H9 (cell line): ENCODE measurements around the gene SLIT2. TPM values are rescaled to one million over a fixed set of nuclear protein-coding genes. Genes with fewer than 3 reads are reported as not detected.

Experiments used
- DNase-seq: peaks from one replicate; pipeline ENCODE4 v3.0.0-alpha.2; 2017
- H2AFZ ChIP-seq: one replicate; pipeline ENCODE4 v1.6.1; 2013; ENCODE audit warnings: mild to moderate bottlenecking, low read length, control low read depth, moderate library complexity
- H2AK5ac ChIP-seq: 2 replicates; pipeline ENCODE4 v1.6.1; 2013; ENCODE audit warnings: low read length, control low read depth, mixed read lengths; ENCODE audit not compliant: insufficient read length
- H2BK120ac ChIP-seq: one replicate; pipeline ENCODE4 v1.6.1; 2013; ENCODE audit warnings: low read depth, mild to moderate bottlenecking, low read length, control low read depth, inconsistent platforms; ENCODE audit not compliant: poor library complexity, severe bottlenecking
- H2BK12ac ChIP-seq: 2 replicates; pipeline ENCODE4 v1.6.1; 2013; ENCODE audit warnings: low read length, control low read depth, mixed read lengths, low read depth; ENCODE audit not compliant: insufficient read length
- H2BK15ac ChIP-seq: 2 replicates; pipeline ENCODE4 v1.6.1; 2013; ENCODE audit warnings: low read depth, low read length, control low read depth
- H2BK20ac ChIP-seq: one replicate; pipeline ENCODE4 v1.6.1; 2013; ENCODE audit warnings: low read depth, mild to moderate bottlenecking, low read length, control low read depth, inconsistent platforms; ENCODE audit not compliant: poor library complexity, severe bottlenecking
- H2BK5ac ChIP-seq: 2 replicates; pipeline ENCODE4 v1.6.1; 2013; ENCODE audit warnings: low read length, control low read depth, mixed read lengths; ENCODE audit not compliant: insufficient read length
- H3K14ac ChIP-seq: 2 replicates; pipeline ENCODE4 v1.6.1; 2013; ENCODE audit warnings: low read length, control low read depth; ENCODE audit not compliant: insufficient read depth
- H3K18ac ChIP-seq: 2 replicates; pipeline ENCODE4 v1.6.1; 2013; ENCODE audit warnings: low read depth, mild to moderate bottlenecking, mixed read lengths, low read length, control low read depth; ENCODE audit not compliant: insufficient read length
- H3K23ac ChIP-seq: 2 replicates; pipeline ENCODE4 v1.6.1; 2013; ENCODE audit warnings: low read length, control low read depth, mixed read lengths, low read depth; ENCODE audit not compliant: insufficient read length
- H3K23me2 ChIP-seq: 2 replicates; pipeline ENCODE4 v1.6.1; 2013; ENCODE audit warnings: low read depth, mild to moderate bottlenecking, mixed read lengths, low read length, control low read depth; ENCODE audit not compliant: insufficient read length, poor library complexity, severe bottlenecking
- H3K27ac ChIP-seq: 2 replicates; pipeline ENCODE4 v1.5.1; 2013; ENCODE audit warnings: low read length, control low read depth, mixed read lengths, low read depth; ENCODE audit not compliant: insufficient read length
- H3K27me3 ChIP-seq: 2 replicates; pipeline ENCODE4 v1.6.1; 2013; ENCODE audit warnings: low read length, control low read depth, inconsistent platforms; ENCODE audit not compliant: insufficient read depth
- H3K4ac ChIP-seq: 2 replicates; pipeline ENCODE4 v1.6.1; 2013; ENCODE audit warnings: low read depth, mild to moderate bottlenecking, control low read depth, inconsistent platforms, low read length, moderate library complexity
- H3K4me1 ChIP-seq: 2 replicates; pipeline ENCODE4 v1.6.1; 2013; ENCODE audit warnings: low read length, control low read depth, inconsistent platforms; ENCODE audit not compliant: insufficient read depth
- H3K4me2 ChIP-seq: 2 replicates; pipeline ENCODE4 v1.6.1; 2013; ENCODE audit warnings: low read length, control low read depth, mixed read lengths; ENCODE audit not compliant: insufficient read length, insufficient read depth
- H3K56ac ChIP-seq: 2 replicates; pipeline ENCODE4 v1.6.1; 2013; ENCODE audit warnings: low read depth, mild to moderate bottlenecking, mixed read lengths, low read length, control low read depth; ENCODE audit not compliant: insufficient read length
- H3K79me1 ChIP-seq: 2 replicates; pipeline ENCODE4 v1.6.1; 2013; ENCODE audit warnings: low read depth, mild to moderate bottlenecking, moderate library complexity, low read length, control low read depth, inconsistent platforms; ENCODE audit not compliant: insufficient read depth, poor library complexity, severe bottlenecking
- H3K79me2 ChIP-seq: 2 replicates; pipeline ENCODE4 v1.6.1; 2013; ENCODE audit warnings: low read length, control low read depth, inconsistent platforms; ENCODE audit not compliant: insufficient read depth
- H3K9ac ChIP-seq: 2 replicates; pipeline ENCODE4 v1.6.1; 2013; ENCODE audit warnings: low read length, control low read depth, mixed read lengths; ENCODE audit not compliant: insufficient read length; ENCODE audit errors: extremely low read depth
- H3K9me3 ChIP-seq: one replicate; pipeline ENCODE4 v1.6.1; 2013; ENCODE audit warnings: low read depth, low read length, inconsistent platforms; ENCODE audit not compliant: control insufficient read depth
- H3T11ph ChIP-seq: one replicate; pipeline ENCODE4 v1.6.1; 2013; ENCODE audit warnings: mild to moderate bottlenecking, low read length, control low read depth, inconsistent platforms
- H4K20me1 ChIP-seq: one replicate; pipeline ENCODE4 v1.6.1; 2013; ENCODE audit not compliant: control insufficient read depth, insufficient read length, insufficient read depth
- H4K5ac ChIP-seq: 2 replicates; pipeline ENCODE4 v1.6.1; 2013; ENCODE audit warnings: low read depth, mild to moderate bottlenecking, mixed read lengths, low read length, control low read depth; ENCODE audit not compliant: insufficient read length
- H4K8ac ChIP-seq: replicated peaks from 2 replicates; pipeline ENCODE4 v1.6.1; 2013; ENCODE audit warnings: low read length, control low read depth, mixed read lengths, low read depth; ENCODE audit not compliant: insufficient read length
- H4K91ac ChIP-seq: 2 replicates; pipeline ENCODE4 v1.6.1; 2013; ENCODE audit warnings: low read depth, mild to moderate bottlenecking, moderate library complexity, mixed read lengths, low read length, control low read depth; ENCODE audit not compliant: insufficient read length
- H3K27ac Mint-ChIP-seq, 3 experiments: 2 replicates in 2 of 3; 3 replicates in 1 of 3; pipeline ENCODE4 v1.8.0; 2020 to 2021; ENCODE audit warnings: mixed read lengths in 3 of 3, mild to moderate bottlenecking in 1 of 3, moderate library complexity in 1 of 3
- H3K27me3 Mint-ChIP-seq: 2 replicates; pipeline ENCODE4 v1.8.0; 2021; ENCODE audit warnings: low read depth, mild to moderate bottlenecking, moderate library complexity, mixed read lengths
- H3K36me3 Mint-ChIP-seq, 3 experiments: 2 replicates in 2 of 3; 3 replicates in 1 of 3; pipeline ENCODE4 v1.8.0; 2020 to 2021; ENCODE audit warnings: low read depth in 3 of 3, mixed read lengths in 3 of 3; ENCODE audit not compliant: insufficient read depth in 1 of 3
- H3K4me1 Mint-ChIP-seq, 2 experiments: 2 replicates each; pipeline ENCODE4 v1.8.0; 2020; ENCODE audit warnings: mixed read lengths in 2 of 2
- H3K4me3 Mint-ChIP-seq, 2 experiments: 2 replicates in 1 of 2; 3 replicates in 1 of 2; pipeline ENCODE4 v1.8.0; 2020 to 2021; ENCODE audit warnings: mild to moderate bottlenecking in 2 of 2, mixed read lengths in 2 of 2, moderate library complexity in 1 of 2
- H3K9me3 Mint-ChIP-seq, 2 experiments: 2 replicates in 1 of 2; 3 replicates in 1 of 2; pipeline ENCODE4 v1.8.0; 2020; ENCODE audit warnings: mild to moderate bottlenecking in 2 of 2, mixed read lengths in 2 of 2, moderate library complexity in 1 of 2
- CTCF ChIP-seq: fragments of 200-600 bp; sonication (generic); conservative IDR thresholded peaks from 3 replicates; pipeline ENCODE4 v1.8.0; 2021; ENCODE audit warnings: antibody characterized with exemption, mild to moderate bottlenecking
- WGBS: extraction: QIAGEN DNeasy Blood & Tissue Kit; methylation state at CpG from one replicate; pipeline ENCODE4 v1.1.7; 2013; ENCODE audit warnings: missing lambda C conversion rate, low lambda C conversion rate, mixed read lengths; ENCODE audit not compliant: insufficient read length; ENCODE audit errors: extremely low coverage; 5-methylcytosine and 5-hydroxymethylcytosine counted together
- total RNA-seq: library from RNA; stranded (reverse); gene quantifications from 2 replicates; pipeline ENCODE4 v1.2.1, GENCODE V29; 2021

Gene SLIT2
- total RNA-seq, 1 experiment from 2014 or later = 1.3 TPM

- H4K5ac ChIP-seq = no peak overlapping the region
- peaks cover 35% of the 10 kb centered on the region for H3K23me2 ChIP-seq
- no peaks in the 10 kb centered on the region for H4K20me1 ChIP-seq
- Mint-ChIP-seq H3K36me3 (no peaks in the 10 kb centered on the region; a peak in 2 of 7 replicates), H3K4me1 (peaks cover 40 to 43% of the 10 kb centered on the region in 2 experiments), H3K27ac (no peak overlapping the region), H3K9me3 (peaks cover 2 to 3% of the 10 kb centered on the region in 2 experiments; a peak in 3 of 5 replicates), H3K27me3 (peaks cover 68% of the 10 kb centered on the region), H3K4me3 (peak overlapping the region; percentile 73 to 90)
- DNase-seq = no peak
- H2BK15ac ChIP-seq = no peak overlapping the region
- no peak overlapping the region for H2BK5ac ChIP-seq
- no peak overlapping the region for H4K91ac ChIP-seq
- no peak overlapping the region for H2BK12ac ChIP-seq
- H2AK5ac ChIP-seq = no peak overlapping the region
- no CpG with 5 or more reads among the region's 35 CpGs for WGBS
- no peak overlapping the region for H3K4ac ChIP-seq
- no peaks in the 10 kb centered on the region; the same call in 1 of the 2 replicates for H3K4me1 ChIP-seq
- H3K14ac ChIP-seq = no peak overlapping the region; the same call in 1 of the 2 replicates
- no peaks in the 10 kb centered on the region for H3K79me1 ChIP-seq
- peak overlapping the region; percentile 28 for H3K9ac ChIP-seq
- H3K27me3 ChIP-seq = peaks cover 44% of the 10 kb centered on the region
- peak overlapping the region; percentile 50 for H3K4me2 ChIP-seq
- H3K9me3 ChIP-seq = no peaks in the 10 kb centered on the region
- no peak overlapping the region for H3T11ph ChIP-seq
- H2BK120ac ChIP-seq = no peak overlapping the region
- H3K18ac ChIP-seq = peak overlapping the region; percentile 33
- 0 out of 2 replicates have a peak, but pooled peaks cover 2% of the 10 kb centered on the region for H3K79me2 ChIP-seq
- TF ChIP-seq CTCF = no peak
- H3K27ac ChIP-seq = no peak overlapping the region
- no peak overlapping the region for H2AFZ ChIP-seq
- H3K23ac ChIP-seq = no peak overlapping the region
- no peak overlapping the region for H3K56ac ChIP-seq
- H4K8ac ChIP-seq = no peak overlapping the region
- no peak overlapping the region for H2BK20ac ChIP-seq
These were observed 492 bp upstream of the SLIT2 start for GRCh38 chr4:20251031-20251795.
